GM18520 (cell line): ENCODE data around the gene DSN1.

ENCODE experiments used
- ATAC-seq: cut with Tn5 transposase; IDR thresholded peaks from one replicate; pipeline ENCODE4 v1.9.1; 2021; ENCODE audit not compliant: unreplicated experiment

Gene DSN1

GRCh38 chr20:36796117-36796516 is 22.6 kb upstream of the DSN1 start:
- ATAC-seq: no peak

GRCh38 chr20:36795691-36796090 is 22.1 kb upstream of the DSN1 start:
- ATAC-seq: no peak

GRCh38 chr20:36794116-36794474 is 20.5 kb upstream of the DSN1 start:
- ATAC-seq: no peak

DNA sequence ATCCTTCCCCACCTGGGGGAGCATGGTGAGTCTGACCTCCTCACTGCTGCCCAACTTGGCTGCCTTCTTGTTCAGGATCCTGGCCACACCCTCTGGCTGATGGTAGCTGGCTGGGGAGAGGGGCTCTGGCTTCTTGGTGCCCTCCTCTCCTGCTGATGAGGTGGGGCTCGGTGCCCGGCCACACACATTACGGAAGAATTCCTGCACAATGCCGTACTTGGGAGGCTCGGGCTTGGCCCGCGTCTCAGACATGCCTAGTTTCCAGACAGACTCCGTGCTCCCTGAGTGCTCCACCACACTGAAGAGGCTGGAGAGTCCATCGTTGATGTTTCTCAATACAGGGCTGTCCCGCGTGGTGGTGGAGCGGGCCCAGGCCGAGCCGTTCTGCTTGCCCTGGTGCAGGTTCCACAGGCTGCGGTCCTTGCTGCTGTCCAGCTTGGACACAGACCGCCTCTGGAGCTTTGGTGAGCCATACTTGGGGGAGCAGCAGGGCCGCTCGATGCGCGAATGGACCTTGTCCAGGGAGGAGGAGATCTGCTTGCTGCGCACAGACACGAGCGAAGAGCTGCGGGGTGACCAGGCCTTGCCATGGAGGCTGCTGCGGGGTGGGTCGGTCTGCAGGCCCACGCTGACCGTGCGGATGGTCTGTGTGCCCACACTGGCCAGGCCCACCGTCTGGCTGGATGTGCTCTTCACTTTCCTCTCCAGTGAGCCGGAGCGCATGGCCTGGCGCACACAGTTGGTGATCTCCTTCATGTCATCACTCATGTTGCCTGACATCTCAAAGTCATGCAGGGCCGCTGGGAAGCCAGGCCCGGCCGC is 19.9 kb upstream of the DSN1 start:
- ATAC-seq: no peak

DNA sequence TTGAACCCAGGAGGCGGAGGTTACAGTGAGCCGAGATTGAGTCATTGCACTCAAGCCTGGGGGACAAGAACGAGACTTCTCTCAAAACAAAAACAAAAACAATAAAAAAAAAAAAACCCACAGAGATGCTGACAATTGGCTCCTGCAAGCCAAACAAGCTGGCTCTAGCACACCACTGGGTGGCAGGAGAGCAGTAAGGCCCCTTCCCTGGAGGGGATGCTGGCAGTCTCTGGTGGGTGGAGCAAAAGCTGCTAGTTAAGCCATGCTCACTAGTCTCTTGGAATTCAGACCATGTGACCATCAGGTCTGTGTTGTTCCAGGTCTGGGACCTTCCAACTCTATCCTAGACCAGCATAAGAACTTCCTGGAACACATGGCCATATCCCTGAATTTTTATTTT is 18.9 kb upstream of the DSN1 start:
- no peak for ATAC-seq

- no peak for ATAC-seq
Measured at GRCh38 chr20:36791862-36792261, 18.3 kb upstream of the DSN1 start.

- no peak for ATAC-seq
Measured at GRCh38 chr20:36786663-36787062, 13.1 kb upstream of the DSN1 start.

DNA sequence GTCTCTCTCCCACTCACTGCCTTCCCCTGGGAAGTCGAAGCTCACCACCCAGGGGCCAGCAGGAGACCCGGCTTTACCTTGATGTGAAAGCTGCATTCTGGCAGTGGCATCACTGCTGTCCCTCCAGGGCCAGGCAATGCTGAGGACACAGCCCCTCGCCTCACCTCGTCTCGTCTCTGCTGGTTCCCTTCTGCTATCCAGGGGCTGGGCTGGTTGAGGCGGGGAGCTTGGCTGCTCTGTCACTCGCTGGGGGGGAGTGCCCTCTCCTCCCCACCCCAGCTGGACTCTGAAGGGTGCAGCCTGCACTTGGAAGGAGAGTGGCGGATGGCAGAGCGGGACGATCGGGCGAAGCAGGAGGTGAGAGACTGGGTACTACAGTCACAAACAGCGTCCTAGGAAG is 12.7 kb upstream of the DSN1 start:
- ATAC-seq: no peak

GRCh38 chr20:36785308-36785707 is 11.7 kb upstream of the DSN1 start:
- no peak for ATAC-seq

GRCh38 chr20:36784900-36785299 is 11.3 kb upstream of the DSN1 start:
- no peak for ATAC-seq

DNA sequence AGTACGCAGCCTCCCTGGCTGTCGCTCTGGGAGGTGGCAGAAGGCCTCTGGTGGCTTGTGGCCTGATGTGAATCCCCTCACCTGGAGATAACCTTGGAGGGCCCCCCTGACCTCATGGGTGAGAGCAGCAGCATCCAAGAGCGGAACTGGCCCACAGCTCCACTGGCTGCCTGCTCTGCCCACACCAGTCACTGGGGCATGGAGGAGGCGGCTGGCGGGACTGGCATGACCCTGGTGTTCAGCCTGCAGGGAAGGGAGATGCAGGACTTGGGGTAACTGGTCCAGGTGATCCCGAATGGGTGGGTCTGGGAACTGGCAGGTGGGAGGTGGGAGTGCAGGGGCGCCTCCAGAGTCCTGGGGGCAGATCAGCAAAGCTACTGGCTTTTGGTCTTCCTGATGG is 10.6 kb upstream of the DSN1 start:
- no peak for ATAC-seq

DNA sequence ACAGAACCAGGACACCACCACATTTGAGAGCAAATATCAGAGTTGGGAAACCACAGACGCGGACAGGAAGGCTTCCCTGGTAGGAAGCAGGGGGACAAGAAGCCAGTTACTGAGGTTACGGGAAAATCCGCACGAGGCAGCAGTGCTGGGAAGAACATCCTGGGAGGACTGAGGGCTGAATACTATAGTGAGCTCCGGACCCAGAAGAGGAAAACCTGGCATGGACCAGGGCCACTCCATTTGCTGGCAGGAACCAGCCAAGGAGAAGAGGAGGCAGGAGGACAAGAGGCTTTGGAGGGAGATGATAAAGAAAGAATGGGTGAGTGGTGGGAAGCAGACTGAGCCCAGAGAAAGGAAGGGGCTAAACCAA is 6.1 kb upstream of the DSN1 start:
- ATAC-seq: no peak

- no peak for ATAC-seq
Measured at GRCh38 chr20:36778831-36779655, 5.5 kb upstream of the DSN1 start.

GRCh38 chr20:36777576-36777975 is 4.0 kb upstream of the DSN1 start:
- no peak for ATAC-seq

GRCh38 chr20:36777167-36777566 is 3.6 kb upstream of the DSN1 start:
- no peak for ATAC-seq

DNA sequence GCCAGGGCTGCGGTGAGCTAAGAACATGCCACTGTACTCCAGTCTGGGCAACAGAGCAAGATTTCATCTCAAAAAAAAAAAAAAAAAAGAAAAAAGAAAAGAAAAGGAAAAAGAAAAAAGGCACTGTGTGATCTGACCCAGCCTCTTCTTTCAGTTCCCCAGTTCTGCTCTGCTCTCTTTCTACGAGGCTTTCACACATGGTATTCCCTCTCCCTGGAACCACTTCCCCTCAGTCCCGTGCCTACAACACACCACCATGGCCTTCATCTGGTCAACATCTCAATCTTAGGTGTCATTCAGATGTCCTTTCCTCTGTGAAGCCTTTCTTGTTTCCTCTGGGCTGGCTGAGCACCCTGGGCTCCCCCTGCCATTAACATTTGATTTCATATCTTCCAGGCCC is 2.3 kb upstream of the DSN1 start:
- no peak for ATAC-seq

- no peak for ATAC-seq
Measured at GRCh38 chr20:36775196-36775595, 1.6 kb upstream of the DSN1 start.

DNA sequence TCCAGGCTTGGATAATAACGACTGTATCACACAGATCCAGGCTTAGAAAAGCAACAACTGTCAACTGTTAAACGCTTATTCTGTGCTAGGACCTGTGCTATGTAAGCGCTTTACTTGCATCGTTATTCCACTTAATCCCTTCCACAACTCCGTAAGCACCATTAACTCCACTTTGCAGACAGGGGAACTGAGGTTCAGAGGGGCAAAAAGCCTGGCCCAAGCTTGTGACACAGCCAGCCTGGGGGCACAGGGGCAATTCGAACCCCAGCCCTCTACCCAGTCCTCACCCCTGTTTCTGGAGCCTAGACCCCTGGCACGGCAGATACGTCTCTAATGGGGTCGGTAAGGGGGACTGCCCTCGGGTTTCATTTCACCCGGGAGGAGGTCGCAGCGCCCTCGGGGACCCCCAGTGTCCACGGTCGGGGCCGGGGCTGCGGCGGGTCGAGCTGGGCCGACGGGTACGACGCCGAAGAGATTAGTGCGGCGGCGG is 411 bp downstream of the DSN1 start:
- no peak for ATAC-seq

- ATAC-seq: no peak
Measured at GRCh38 chr20:36770680-36771079, 2.9 kb downstream of the DSN1 start.

DNA sequence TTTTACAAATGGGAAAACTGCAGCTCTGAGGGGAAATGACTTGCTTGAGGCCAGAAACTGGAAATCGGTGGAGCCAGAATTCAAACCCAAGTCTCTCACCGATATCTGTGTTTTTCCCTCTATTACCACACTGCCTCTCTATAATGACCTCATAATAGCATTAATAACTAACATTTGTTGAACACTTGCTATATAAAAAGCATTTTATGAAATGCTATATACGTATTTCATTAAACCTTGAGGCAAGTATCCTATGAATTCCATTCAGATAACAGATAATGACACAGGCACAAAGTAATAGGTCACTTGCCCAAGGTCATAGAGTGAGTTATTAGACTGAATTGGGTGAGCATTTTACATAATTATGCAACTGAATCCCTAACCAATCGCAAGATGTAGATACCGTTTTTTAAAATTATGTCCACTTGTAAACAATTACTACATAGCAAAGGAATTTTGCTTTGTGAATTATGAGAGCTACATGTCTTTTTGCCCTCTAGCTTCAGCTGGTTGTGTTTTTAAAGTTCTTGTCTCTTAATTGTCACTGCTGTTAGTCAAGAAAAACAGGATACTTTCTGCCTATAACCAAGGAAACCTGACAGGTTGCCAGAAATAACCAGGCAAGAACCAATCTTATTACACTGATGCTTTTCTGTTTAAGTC is 4.7 kb downstream of the DSN1 start:
- ATAC-seq: no peak

- ATAC-seq: no peak
Measured at GRCh38 chr20:36761125-36761524, 12.4 kb downstream of the DSN1 start.

- no peak for ATAC-seq
Measured at GRCh38 chr20:36760647-36761046, 12.9 kb downstream of the DSN1 start.
